GM18520 (cell line): Measurements from ENCODE around the gene MAPT.

Experiments used
- ATAC-seq: cut with Tn5 transposase; IDR thresholded peaks from one replicate; pipeline ENCODE4 v1.9.1; 2021; ENCODE audit not compliant: unreplicated experiment

The MAPT gene

GRCh38 chr17:45968732-45969131 is 74.4 kb downstream of the MAPT start:
- ATAC-seq, result no peak

- no peak for ATAC-seq
Measured at GRCh38 chr17:45969726-45970125, 75.4 kb downstream of the MAPT start.

GRCh38 chr17:45970659-45971058 is 76.3 kb downstream of the MAPT start:
- no peak for ATAC-seq

GRCh38 chr17:45971698-45972141 is 77.4 kb downstream of the MAPT start:
- no peak for ATAC-seq

GRCh38 chr17:45972531-45972930 is 78.2 kb downstream of the MAPT start:
- ATAC-seq, result no peak

GRCh38 chr17:45973099-45973780 is 78.9 kb downstream of the MAPT start:
- ATAC-seq, result no peak

GRCh38 chr17:45973946-45974859 is 79.8 kb downstream of the MAPT start:
- ATAC-seq, result no peak

GRCh38 chr17:45974916-45975630 is 80.7 kb downstream of the MAPT start:
- no peak for ATAC-seq

GRCh38 chr17:45975640-45976295 is 81.4 kb downstream of the MAPT start:
- no peak for ATAC-seq

- ATAC-seq, result no peak
Measured at GRCh38 chr17:45976391-45976754, 82.0 kb downstream of the MAPT start.

GRCh38 chr17:45976755-45977505 is 82.6 kb downstream of the MAPT start:
- no peak for ATAC-seq

GRCh38 chr17:45977506-45977824 is 83.1 kb downstream of the MAPT start:
- ATAC-seq, result no peak

GRCh38 chr17:45977976-45978626 is 83.7 kb downstream of the MAPT start:
- no peak for ATAC-seq

- no peak for ATAC-seq
Measured at GRCh38 chr17:45979137-45979536, 84.8 kb downstream of the MAPT start.

- no peak for ATAC-seq
Measured at GRCh38 chr17:45980855-45981254, 86.5 kb downstream of the MAPT start.

- no peak for ATAC-seq
Measured at GRCh38 chr17:45981306-45981705, 87.0 kb downstream of the MAPT start.

GRCh38 chr17:45982791-45983613 is 88.6 kb downstream of the MAPT start:
- no peak for ATAC-seq

- ATAC-seq, result no peak
Measured at GRCh38 chr17:45983614-45984310, 89.4 kb downstream of the MAPT start.

- no peak for ATAC-seq
Measured at GRCh38 chr17:45984368-45984767, 90.0 kb downstream of the MAPT start.
